ENCODE measurements around the gene AANAT.

Gene AANAT

DNA sequence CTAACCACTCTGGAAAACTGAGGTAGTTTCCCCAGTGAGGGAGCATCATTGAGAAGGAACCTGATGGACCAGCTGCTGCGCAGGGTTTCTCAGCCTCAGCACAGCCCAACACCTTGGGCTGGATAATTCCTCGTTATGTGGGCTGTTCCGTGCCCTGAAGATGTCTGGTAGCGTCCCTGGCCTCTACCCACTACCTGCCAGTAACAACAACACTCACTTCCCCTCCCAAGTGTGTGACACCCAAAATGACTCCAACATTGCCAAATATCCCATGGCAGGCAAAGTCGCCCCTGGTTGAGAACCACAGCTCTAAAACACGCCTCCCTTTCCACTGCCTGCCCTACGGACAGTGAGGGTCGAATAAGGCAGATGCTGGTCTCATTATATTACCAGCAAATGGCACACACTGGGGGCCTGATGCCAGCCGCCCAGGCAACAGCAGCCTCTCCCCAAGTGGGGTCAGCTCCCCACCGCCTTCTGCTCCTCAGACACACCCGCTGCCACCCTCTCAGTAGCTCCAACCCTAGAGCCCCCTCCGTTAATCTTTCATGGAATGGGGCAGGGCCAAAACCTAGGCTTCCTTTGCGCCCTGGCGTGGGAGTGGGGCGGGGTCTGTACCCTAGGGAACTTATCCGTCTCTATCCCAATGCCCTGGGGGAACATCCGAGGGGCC, 32.8 kb downstream of the AANAT start:
- Histone ChIP-seq H3K4me3 (ENCODE audit: low read depth, low read length) (peak overlapping the region; percentile 66), H3K36me3 (ENCODE audit: control insufficient read depth in 2 of 2, insufficient read depth in 1 of 2, low read length in 2 of 2) (no peaks in the 10 kb centered on the region), H3K27ac (ENCODE audit: extremely low read depth, low read depth, low read length) (no peak overlapping the region; the same call in 1 of the 2 replicates), H3K9me3 (ENCODE audit: control insufficient read depth, insufficient read depth, low read depth, low read length) (no peaks in the 10 kb centered on the region), H3K4me1 (ENCODE audit: control insufficient read depth, insufficient read depth, low read length) (peaks cover 21% of the 10 kb centered on the region)
- ChIA-PET CTCF (interaction anchor here (0.7 to 3.6 kb wide), 5 partner anchors 34 to 221 kb away, joined by 3 to 15 read pairs (median 5); partner anchors contain the start of gene AANAT), POLR2A (interaction anchor here (0.6 to 1.1 kb wide), 4 partner anchors 51 to 295 kb away, joined by 3 to 4 read pairs (median 3); no protein-coding TSS in a partner anchor)
- no peak for TF ChIP-seq ZNF544 (tag by site-specific recombination; IDR thresholded peaks at IDR 0.05)
- TF ChIP-seq ZFHX2 (tag by site-specific recombination; conservative IDR thresholded peaks at IDR 0.05), result peak; percentile 37; the same call in 1 of the 2 replicates
- TF ChIP-seq ZNF341 (tag by site-specific recombination; IDR thresholded peaks at IDR 0.05; ENCODE audit: low read depth), result peak; percentile 29; the same call in 1 of the 2 replicates
- TF ChIP-seq, protein P1, sequence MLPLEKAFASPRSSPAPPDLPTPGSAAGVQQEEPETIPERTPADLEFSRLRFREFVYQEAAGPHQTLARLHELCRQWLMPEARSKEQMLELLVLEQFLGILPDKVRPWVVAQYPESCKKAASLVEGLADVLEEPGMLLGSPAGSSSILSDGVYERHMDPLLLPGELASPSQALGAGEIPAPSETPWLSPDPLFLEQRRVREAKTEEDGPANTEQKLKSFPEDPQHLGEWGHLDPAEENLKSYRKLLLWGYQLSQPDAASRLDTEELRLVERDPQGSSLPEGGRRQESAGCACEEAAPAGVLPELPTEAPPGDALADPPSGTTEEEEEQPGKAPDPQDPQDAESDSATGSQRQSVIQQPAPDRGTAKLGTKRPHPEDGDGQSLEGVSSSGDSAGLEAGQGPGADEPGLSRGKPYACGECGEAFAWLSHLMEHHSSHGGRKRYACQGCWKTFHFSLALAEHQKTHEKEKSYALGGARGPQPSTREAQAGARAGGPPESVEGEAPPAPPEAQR (tag by site-specific recombination; IDR thresholded peaks at IDR 0.05), result no peak
- TF ChIP-seq SP3 (tag by site-specific recombination; IDR thresholded peaks at IDR 0.05), result 0 out of 2 replicates have a peak, but pooled peaks have one; percentile 36
- TF ChIP-seq, protein P2, sequence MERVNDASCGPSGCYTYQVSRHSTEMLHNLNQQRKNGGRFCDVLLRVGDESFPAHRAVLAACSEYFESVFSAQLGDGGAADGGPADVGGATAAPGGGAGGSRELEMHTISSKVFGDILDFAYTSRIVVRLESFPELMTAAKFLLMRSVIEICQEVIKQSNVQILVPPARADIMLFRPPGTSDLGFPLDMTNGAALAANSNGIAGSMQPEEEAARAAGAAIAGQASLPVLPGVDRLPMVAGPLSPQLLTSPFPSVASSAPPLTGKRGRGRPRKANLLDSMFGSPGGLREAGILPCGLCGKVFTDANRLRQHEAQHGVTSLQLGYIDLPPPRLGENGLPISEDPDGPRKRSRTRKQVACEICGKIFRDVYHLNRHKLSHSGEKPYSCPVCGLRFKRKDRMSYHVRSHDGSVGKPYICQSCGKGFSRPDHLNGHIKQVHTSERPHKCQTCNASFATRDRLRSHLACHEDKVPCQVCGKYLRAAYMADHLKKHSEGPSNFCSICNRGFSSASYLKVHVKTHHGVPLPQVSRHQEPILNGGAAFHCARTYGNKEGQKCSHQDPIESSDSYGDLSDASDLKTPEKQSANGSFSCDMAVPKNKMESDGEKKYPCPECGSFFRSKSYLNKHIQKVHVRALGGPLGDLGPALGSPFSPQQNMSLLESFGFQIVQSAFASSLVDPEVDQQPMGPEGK (tag by site-specific recombination; IDR thresholded peaks at IDR 0.05), result peak; percentile 42; the same call in 1 of the 2 replicates
- TF ChIP-seq ZNF350 (tag by site-specific recombination; IDR thresholded peaks at IDR 0.05), result no peak
- TF ChIP-seq, protein P3, sequence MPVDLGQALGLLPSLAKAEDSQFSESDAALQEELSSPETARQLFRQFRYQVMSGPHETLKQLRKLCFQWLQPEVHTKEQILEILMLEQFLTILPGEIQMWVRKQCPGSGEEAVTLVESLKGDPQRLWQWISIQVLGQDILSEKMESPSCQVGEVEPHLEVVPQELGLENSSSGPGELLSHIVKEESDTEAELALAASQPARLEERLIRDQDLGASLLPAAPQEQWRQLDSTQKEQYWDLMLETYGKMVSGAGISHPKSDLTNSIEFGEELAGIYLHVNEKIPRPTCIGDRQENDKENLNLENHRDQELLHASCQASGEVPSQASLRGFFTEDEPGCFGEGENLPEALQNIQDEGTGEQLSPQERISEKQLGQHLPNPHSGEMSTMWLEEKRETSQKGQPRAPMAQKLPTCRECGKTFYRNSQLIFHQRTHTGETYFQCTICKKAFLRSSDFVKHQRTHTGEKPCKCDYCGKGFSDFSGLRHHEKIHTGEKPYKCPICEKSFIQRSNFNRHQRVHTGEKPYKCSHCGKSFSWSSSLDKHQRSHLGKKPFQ (tag by site-specific recombination; IDR thresholded peaks at IDR 0.05), result no peak
- no peak for TF ChIP-seq TRIM28 (IDR thresholded peaks at IDR 0.05; ENCODE audit: borderline replicate concordance, low read length)
- TF ChIP-seq ZNF510 (tag by site-specific recombination; IDR thresholded peaks at IDR 0.05; ENCODE audit: insufficient replicate concordance), result no peak
- no peak for TF ChIP-seq HOXA7 (CRISPR knock-in tag; IDR thresholded peaks at IDR 0.05; ENCODE audit: borderline replicate concordance)
- TF ChIP-seq ZNF600 (tag by site-specific recombination; IDR thresholded peaks at IDR 0.05), result peak; percentile 85
- TF ChIP-seq, protein P4, sequence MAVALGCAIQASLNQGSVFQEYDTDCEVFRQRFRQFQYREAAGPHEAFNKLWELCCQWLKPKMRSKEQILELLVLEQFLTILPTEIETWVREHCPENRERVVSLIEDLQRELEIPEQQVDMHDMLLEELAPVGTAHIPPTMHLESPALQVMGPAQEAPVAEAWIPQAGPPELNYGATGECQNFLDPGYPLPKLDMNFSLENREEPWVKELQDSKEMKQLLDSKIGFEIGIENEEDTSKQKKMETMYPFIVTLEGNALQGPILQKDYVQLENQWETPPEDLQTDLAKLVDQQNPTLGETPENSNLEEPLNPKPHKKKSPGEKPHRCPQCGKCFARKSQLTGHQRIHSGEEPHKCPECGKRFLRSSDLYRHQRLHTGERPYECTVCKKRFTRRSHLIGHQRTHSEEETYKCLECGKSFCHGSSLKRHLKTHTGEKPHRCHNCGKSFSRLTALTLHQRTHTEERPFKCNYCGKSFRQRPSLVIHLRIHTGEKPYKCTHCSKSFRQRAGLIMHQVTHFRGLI (tag by site-specific recombination; IDR thresholded peaks at IDR 0.05), result peak; percentile 69
- TF ChIP-seq ZFP37 (tag by site-specific recombination; IDR thresholded peaks at IDR 0.05), result no peak
- TF ChIP-seq ZBTB8A (tag by site-specific recombination; IDR thresholded peaks at IDR 0.05), result no peak
- TF ChIP-seq, protein P5, sequence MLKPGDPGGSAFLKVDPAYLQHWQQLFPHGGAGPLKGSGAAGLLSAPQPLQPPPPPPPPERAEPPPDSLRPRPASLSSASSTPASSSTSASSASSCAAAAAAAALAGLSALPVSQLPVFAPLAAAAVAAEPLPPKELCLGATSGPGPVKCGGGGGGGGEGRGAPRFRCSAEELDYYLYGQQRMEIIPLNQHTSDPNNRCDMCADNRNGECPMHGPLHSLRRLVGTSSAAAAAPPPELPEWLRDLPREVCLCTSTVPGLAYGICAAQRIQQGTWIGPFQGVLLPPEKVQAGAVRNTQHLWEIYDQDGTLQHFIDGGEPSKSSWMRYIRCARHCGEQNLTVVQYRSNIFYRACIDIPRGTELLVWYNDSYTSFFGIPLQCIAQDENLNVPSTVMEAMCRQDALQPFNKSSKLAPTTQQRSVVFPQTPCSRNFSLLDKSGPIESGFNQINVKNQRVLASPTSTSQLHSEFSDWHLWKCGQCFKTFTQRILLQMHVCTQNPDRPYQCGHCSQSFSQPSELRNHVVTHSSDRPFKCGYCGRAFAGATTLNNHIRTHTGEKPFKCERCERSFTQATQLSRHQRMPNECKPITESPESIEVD (tag by site-specific recombination; IDR thresholded peaks at IDR 0.05), result no peak
- TF ChIP-seq KLF1 (tag by site-specific recombination; IDR thresholded peaks at IDR 0.05), result peak; percentile 43; the same call in 1 of the 2 replicates
- no peak for TF ChIP-seq ZNF175 (tag by site-specific recombination; IDR thresholded peaks at IDR 0.05)

Measured in HEK293 (cell line).